Esophagus (tissue), 2 donors: Measurements from ENCODE around the gene GRK4. TPM values are rescaled to one million over a fixed set of nuclear protein-coding genes. Genes with fewer than 3 reads are reported as not detected.
"Not testable (repeated sequence)": the region's sequence is repeated elsewhere in the genome, so short reads cannot be mapped to it uniquely, and the experiment has no call there.

Experiments used
- H3K27ac ChIP-seq, 2 donors: one replicate each; pipeline ENCODE4 v1.5.1; 2013; ENCODE audit warnings: low read depth in 2 of 2, mild to moderate bottlenecking in 2 of 2, inconsistent platforms in 1 of 2, low read length in 1 of 2, moderate library complexity in 1 of 2
- H3K27me3 ChIP-seq, 2 donors: one replicate each; pipeline ENCODE4 v1.6.1; 2013; ENCODE audit warnings: low read length in 2 of 2, control low read depth in 1 of 2, mild to moderate bottlenecking in 1 of 2; ENCODE audit not compliant: insufficient read depth in 2 of 2, control insufficient read depth in 1 of 2
- H3K36me3 ChIP-seq, 2 donors: one replicate each; pipeline ENCODE4 v1.6.1; 2013; ENCODE audit warnings: low read length in 1 of 2; ENCODE audit not compliant: control insufficient read depth in 2 of 2, insufficient read depth in 2 of 2
- H3K4me1 ChIP-seq, 2 donors: one replicate each; pipeline ENCODE4 v1.6.1; 2013; ENCODE audit warnings: low read length in 1 of 2; ENCODE audit not compliant: control insufficient read depth in 2 of 2, insufficient read depth in 2 of 2
- H3K4me3 ChIP-seq, 2 donors: one replicate each; pipeline ENCODE4 v1.5.1; 2013; ENCODE audit warnings: low read length in 2 of 2, mild to moderate bottlenecking in 2 of 2, low read depth in 1 of 2, moderate library complexity in 1 of 2
- H3K9me3 ChIP-seq, 2 donors: one replicate each; pipeline ENCODE4 v1.6.1; 2013; ENCODE audit warnings: mild to moderate bottlenecking in 2 of 2, low read depth in 1 of 2, low read length in 1 of 2, moderate library complexity in 1 of 2; ENCODE audit not compliant: control insufficient read depth in 2 of 2, insufficient read depth in 1 of 2
- WGBS, 2 donors: extraction: QIAGEN DNeasy Blood & Tissue Kit; methylation state at CpG; one replicate each; pipeline ENCODE4 v1.1.7; 2013; 5-methylcytosine and 5-hydroxymethylcytosine counted together
- polyA plus RNA-seq, 2 donors: library from polyadenylated mRNA; stranded (reverse); fragments of 200-250 nt; gene quantifications; one replicate each; pipeline ENCODE4 v1.2.3, GENCODE V29; 2013
- donor health status: healthy with polysubstance abuse.
- donor health status: Bipolar disorder and iron deficiency.

Gene GRK4
- polyA plus RNA-seq, 2 donors: 1.2 to 1.7 TPM

DNA sequence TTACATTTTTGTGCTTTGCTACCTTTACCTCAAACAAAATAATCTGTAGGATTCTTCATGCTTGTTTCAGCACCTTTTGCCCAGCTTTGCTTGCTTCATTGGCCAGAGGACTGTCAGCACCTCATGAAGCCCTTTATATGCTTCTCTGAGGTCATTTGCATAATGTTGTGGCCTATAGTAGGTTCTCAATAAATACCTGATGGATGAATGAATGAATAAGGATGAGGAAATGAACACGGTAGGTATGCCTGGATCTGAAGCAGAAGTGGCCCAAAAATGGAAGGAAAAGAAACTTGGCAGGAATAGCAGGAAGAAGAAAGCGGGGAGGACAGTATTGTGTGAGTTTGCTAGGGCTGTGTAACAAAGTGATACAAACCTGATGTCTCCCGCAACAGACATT, 7.9 kb downstream of the GRK4 start:
- H3K4me3 ChIP-seq: no peak overlapping the region
- H3K27me3 ChIP-seq: no peaks in the 10 kb centered on the region
- no peaks in the 10 kb centered on the region for H3K9me3 ChIP-seq
- no peaks in the 10 kb centered on the region for H3K4me1 ChIP-seq
- no peak overlapping the region for H3K27ac ChIP-seq
- WGBS, 2 donors: 90% methylated on average over 3 of the region's 3 CpGs
- H3K36me3 ChIP-seq: no peaks in the 10 kb centered on the region

DNA sequence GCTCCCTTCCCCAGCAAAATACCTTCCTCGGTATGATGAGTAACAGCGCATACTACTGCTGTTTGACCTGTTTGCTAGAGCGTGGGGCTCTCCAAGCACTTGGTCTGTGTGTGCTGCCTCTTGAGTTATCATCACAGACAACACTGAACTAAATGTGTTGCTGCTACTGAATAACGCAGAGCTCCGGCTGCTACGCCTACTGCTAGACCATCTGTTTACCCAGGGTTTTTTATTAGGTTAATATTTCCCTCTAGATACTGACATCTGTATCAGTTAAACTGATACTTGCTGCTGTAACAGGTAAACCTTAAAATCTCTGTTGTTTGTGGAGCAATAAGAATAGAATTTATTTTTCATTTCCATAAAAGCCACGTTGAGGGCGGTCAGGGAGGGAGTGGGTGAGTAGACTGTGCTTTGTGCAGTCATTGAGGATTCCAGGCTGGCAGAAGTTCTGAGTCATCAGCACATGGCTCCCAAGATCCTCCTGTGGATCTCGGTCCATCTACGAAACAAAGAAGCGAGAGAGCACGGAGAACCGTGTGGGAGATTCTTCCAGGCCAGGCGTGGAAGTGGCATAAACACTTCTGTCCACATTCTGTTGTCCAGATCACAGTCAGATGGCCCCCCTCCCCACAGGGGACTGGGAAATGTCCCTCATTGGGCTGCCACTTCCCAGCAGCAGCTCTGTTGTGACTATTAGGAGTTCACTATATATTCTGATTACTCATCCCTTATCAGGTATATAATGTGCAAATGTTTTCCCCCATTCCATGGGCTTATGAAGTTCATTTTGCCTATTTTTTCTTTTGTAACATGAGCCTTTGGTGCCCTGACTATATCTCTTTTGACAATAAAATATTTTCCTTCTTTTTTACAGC, 14.1 kb downstream of the GRK4 start:
- no peaks in the 10 kb centered on the region for H3K27me3 ChIP-seq
- 85 to 87% methylated on average over 14 of the region's 14 CpGs for WGBS, 2 donors

DNA sequence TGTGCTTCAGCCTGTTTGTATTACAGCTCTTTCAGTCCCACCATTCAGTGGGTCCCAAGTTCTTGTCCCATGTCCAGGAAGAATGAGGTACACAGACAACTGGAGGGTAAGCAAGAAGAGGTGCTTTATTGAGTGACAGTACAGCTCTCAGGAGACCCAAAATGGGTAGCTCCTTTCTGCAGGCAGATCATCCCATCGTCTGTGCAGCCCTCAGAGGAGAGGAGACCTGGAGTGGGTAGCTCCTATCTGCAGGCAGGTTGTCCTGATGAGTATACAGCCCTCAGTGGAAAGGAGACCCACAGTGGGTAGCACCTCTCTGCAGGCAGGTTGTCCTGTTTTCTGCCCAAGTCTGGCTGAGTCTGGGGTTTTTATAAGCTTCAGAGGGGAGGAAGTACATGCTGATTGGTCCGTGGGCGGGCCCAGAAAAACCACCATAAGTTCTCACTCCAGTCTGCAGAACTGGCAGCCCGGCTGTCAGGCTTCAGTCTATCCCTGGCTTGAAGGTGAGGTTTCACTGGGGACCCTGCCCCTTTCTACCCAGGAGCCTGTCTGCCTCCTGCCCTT, 18.0 kb downstream of the GRK4 start:
- Histone ChIP-seq H3K9me3 (peaks cover 0 to 12% of the 10 kb centered on the region in 2 donors), H3K27me3 (no peaks in the 10 kb centered on the region), H3K27ac (no peak overlapping the region), H3K4me1 (no peaks in the 10 kb centered on the region), H3K4me3 (no peak overlapping the region), H3K36me3 (no peaks in the 10 kb centered on the region)
- WGBS, 2 donors: 85 to 95% methylated on average over 4 of the region's 4 CpGs

More for the DNA sequence above, 14.1 kb downstream of the GRK4 start:
- no peaks in the 10 kb centered on the region for H3K36me3 ChIP-seq
- H3K4me3 ChIP-seq: no peak overlapping the region
- H3K4me1 ChIP-seq: no peaks in the 10 kb centered on the region
- H3K9me3 ChIP-seq: peaks cover 0 to 12% of the 10 kb centered on the region in 2 donors
- no peak overlapping the region for H3K27ac ChIP-seq

DNA sequence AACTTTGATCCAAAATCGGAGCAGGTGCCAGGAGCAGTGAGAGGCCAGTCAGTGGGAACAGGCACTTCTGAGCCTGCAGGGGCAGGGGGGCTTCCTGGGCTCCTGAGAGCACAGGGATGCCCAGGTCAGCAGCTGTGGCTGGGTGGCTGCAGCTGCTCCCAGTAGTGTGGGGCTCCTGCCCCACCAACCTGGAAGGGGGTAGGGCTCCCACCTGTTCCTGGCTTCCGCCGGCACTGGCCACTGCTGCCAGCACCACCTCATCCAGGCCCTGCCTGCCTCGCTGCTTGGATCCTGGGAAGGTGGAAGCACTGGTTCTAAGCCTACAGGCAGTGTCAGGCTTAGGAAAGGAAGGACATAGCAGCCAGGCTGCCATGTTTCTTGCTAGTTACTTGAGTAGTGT, 18.6 kb downstream of the GRK4 start:
- peaks cover 0 to 12% of the 10 kb centered on the region in 2 donors for H3K9me3 ChIP-seq
- no peaks in the 10 kb centered on the region for H3K36me3 ChIP-seq
- H3K4me3 ChIP-seq: no peak overlapping the region
- H3K27me3 ChIP-seq: no peaks in the 10 kb centered on the region
- H3K27ac ChIP-seq: no peak overlapping the region
- H3K4me1 ChIP-seq: no peaks in the 10 kb centered on the region
- 84 to 93% methylated on average over 4 of the region's 4 CpGs for WGBS, 2 donors

DNA sequence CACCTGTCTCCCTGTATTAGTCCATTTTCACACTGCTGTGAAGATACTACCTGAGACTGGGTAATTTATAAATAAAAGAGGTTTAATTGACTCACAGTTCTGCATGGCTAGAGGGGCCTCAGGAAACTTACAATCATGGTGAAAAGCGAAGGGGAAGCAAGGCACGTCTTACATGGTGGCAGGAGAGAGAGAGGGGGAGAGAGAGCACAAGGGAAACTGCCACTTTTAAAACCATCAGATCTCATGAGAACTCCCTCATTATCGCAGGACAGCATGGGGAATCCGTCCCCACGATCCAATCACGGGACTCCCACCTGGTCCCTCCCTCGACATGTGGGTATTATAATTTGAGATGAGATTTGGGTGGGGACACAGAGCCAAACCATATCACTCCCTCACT, 20.3 kb downstream of the GRK4 start:
- not testable (repeated sequence) for H3K27me3 ChIP-seq, H3K4me1 ChIP-seq, H3K36me3 ChIP-seq, H3K4me3 ChIP-seq, H3K27ac ChIP-seq
- peaks cover 0 to 12% of the 10 kb centered on the region in 2 donors for H3K9me3 ChIP-seq
- WGBS, 2 donors: 79 to 89% methylated on average over 7 of the region's 7 CpGs

DNA sequence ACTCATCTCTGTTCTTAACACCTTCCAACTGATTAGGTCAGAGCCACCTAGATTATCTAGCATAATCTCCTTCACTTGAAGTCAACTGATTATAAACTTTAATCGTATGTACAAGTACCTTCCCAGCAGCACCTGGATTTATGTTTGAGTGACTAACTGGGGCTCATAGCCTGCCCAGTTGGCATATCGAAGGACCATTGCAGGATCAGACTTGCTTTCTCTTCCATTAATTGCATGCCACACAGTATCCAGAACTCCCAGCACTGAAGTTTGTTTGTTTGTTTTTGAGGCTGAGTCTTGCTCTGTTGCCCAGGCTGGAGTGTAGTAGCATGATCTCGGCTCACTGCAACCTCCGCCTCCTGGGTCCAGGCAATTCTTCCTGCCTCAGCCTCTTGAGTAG, 27.9 kb downstream of the GRK4 start:
- 54 to 75% methylated on average over 4 of the region's 4 CpGs for WGBS, 2 donors
- Histone ChIP-seq H3K27ac (no peak overlapping the region), H3K4me1 (no peaks in the 10 kb centered on the region), H3K4me3 (no peak overlapping the region), H3K9me3 (no peaks in the 10 kb centered on the region), H3K36me3 (no peaks in the 10 kb centered on the region), H3K27me3 (no peaks in the 10 kb centered on the region)

DNA sequence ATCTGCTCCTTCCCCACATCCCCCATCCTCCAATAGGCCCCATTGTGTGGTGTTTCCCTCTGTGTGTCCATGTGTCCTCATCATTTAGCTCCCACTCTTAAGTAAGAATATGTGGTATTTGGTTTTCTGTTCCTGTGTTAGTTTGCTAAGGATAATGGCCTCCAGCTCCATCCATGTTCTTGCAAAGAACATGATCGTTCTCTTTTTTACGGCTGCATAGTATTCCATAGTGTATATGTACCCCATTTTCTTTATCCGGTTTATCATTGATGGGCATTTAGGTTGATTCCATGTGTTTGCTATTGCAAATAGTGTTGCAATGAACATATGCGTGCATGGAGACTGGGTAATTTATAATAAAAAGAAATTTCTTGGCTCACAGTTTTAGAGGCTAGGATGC, 31.5 kb downstream of the GRK4 start:
- H3K36me3 ChIP-seq: no peaks in the 10 kb centered on the region
- H3K9me3 ChIP-seq: no peaks in the 10 kb centered on the region
- no peaks in the 10 kb centered on the region for H3K4me1 ChIP-seq
- no peaks in the 10 kb centered on the region for H3K27me3 ChIP-seq
- H3K27ac ChIP-seq: no peak overlapping the region
- 98% methylated on average over 4 of the region's 4 CpGs for WGBS, 2 donors
- no peak overlapping the region for H3K4me3 ChIP-seq

DNA sequence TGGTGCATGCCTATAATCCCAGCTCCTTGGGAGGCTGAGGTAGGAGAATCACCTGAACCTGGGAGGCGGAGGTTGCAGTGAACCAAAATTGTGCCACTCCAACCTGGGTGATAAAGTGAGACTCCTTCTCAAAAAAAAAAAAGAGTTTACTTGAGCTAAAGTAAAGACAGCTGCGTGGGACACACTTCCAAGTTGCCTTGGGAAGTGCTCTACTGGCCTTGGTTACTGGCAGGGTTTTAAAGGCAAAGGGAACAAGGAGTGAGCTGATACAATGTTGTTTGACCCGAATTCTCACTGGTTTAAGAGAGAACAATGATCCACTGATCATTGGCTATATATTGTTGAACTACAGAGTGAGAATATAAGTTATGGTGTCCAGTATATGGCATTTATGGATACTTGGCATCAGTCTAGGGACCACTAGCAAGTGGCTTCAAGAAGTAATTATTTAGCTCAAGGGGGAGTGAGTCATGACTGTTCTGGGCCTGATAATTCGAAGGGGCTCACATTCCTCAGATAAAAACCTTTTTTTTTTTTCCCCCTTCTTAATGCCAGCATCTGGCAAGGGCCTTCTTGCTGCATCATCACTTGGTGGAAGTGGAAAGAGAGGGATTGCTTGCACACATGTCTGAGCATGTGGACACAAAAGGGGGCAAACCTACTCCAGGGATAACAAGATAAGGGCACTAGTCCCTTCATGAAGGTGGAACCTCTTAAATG, 32.3 kb downstream of the GRK4 start:
- no peaks in the 10 kb centered on the region for H3K36me3 ChIP-seq
- WGBS, 2 donors: 52 to 65% methylated on average over 4 of the region's 4 CpGs
- no peak overlapping the region for H3K27ac ChIP-seq
- no peaks in the 10 kb centered on the region for H3K9me3 ChIP-seq
- no peaks in the 10 kb centered on the region for H3K4me1 ChIP-seq
- no peaks in the 10 kb centered on the region for H3K27me3 ChIP-seq
- no peak overlapping the region for H3K4me3 ChIP-seq

DNA sequence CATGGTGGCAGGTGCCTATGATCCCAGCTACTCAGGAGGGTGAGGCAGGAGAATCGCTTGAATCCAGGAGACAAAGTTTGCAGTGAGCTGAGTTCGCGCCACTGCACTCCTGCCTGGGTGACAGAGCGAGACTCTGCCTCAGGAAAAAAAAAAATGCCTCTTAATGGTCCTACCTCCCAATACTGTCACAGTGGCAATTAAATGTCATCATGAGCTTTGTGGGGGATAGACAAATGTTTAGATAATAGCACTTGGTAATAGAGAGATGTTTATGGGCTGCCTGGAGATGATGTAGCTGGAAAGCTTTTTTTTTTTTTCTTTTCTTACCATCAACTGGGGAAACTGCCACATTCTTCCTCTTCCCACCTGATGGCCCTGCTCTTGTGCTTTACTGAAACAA, 33.0 kb downstream of the GRK4 start:
- Histone ChIP-seq H3K4me1 (no peaks in the 10 kb centered on the region), H3K4me3 (no peak overlapping the region), H3K9me3 (no peaks in the 10 kb centered on the region), H3K27me3 (no peaks in the 10 kb centered on the region), H3K27ac (no peak overlapping the region), H3K36me3 (no peaks in the 10 kb centered on the region)
- 94 to 97% methylated on average over 4 of the region's 4 CpGs for WGBS, 2 donors
